PC-3 (cell line): ENCODE data around the gene DNMBP. TPM values are rescaled to one million over a fixed set of nuclear protein-coding genes. Genes with fewer than 3 reads are reported as not detected.

ENCODE experiments used
- ATAC-seq: fragments of 200-7000 bp; cut with Tn5 transposase; 2 replicates; pipeline ENCODE4 v1.9.1; 2020; ENCODE audit warnings: mild to moderate bottlenecking, moderate library complexity
- BruUV-seq: library from RNA; stranded (reverse); fragments of 400-500 nt; replicated peaks from 2 replicates; lab custom pipeline; 2021; lab: Mats Ljungman, UMichigan
- CTCF ChIA-PET: fragments of 300-600 bp; sonication (Branson Sonifier 250); formaldehyde crosslinking; loops from one replicate; lab custom pipeline; 2022; ENCODE audit warnings: antibody characterized with exemption; lab: Charles Lee
- POLR2A ChIA-PET: fragments of 300-600 bp; sonication (Branson Sonifier 250); formaldehyde crosslinking; loops from one replicate; lab custom pipeline; 2022; ENCODE audit warnings: antibody characterized with exemption; ENCODE audit not compliant: unreplicated experiment; lab: Charles Lee
- DNase-seq: peaks from one replicate; pipeline ENCODE4 v3.0.0-alpha.2; 2015
- H2AFZ ChIP-seq: fragments of 300-600 bp; sonication (generic); 2 replicates; pipeline ENCODE4 v1.6.0; 2016; ENCODE audit warnings: antibody characterized with exemption, low read length
- H3F3A ChIP-seq: fragments of 300-600 bp; sonication (generic); one replicate; pipeline ENCODE4 v1.6.0; 2017; ENCODE audit warnings: antibody characterized with exemption, low read length, control low read depth, mild to moderate bottlenecking; ENCODE audit not compliant: unreplicated experiment
- H3K27ac ChIP-seq: fragments of 300-600 bp; sonication (generic); 2 replicates; pipeline ENCODE4 v1.5.1; 2016; ENCODE audit warnings: mild to moderate bottlenecking, low read length
- H3K27me3 ChIP-seq: fragments of 300-600 bp; sonication (generic); 2 replicates; pipeline ENCODE4 v1.6.1; 2016; ENCODE audit warnings: low read length, mixed read lengths
- H3K36me3 ChIP-seq: fragments of 300-600 bp; sonication (generic); 2 replicates; pipeline ENCODE4 v1.6.1; 2016; ENCODE audit warnings: low read depth, mixed run types, low read length, mixed read lengths
- H3K4me1 ChIP-seq: fragments of 300-600 bp; sonication (generic); 2 replicates; pipeline ENCODE4 v1.5.1; 2016; ENCODE audit warnings: low read length; ENCODE audit not compliant: insufficient read depth
- H3K4me2 ChIP-seq: fragments of 300-600 bp; sonication (generic); 2 replicates; pipeline ENCODE4 v1.6.0; 2016; ENCODE audit warnings: low read length
- H3K4me3 ChIP-seq: fragments of 300-600 bp; sonication (generic); 2 replicates; pipeline ENCODE4 v1.5.1; 2016; ENCODE audit warnings: mild to moderate bottlenecking, low read length, mixed read lengths
- H3K79me2 ChIP-seq: fragments of 300-600 bp; sonication (generic); 2 replicates; pipeline ENCODE4 v1.6.1; 2017; ENCODE audit warnings: low read length, mixed read lengths
- H3K9ac ChIP-seq: fragments of 300-600 bp; sonication (generic); 2 replicates; pipeline ENCODE4 v1.6.0; 2016; ENCODE audit warnings: mild to moderate bottlenecking, low read length
- H3K9me2 ChIP-seq: fragments of 300-600 bp; sonication (generic); replicated peaks from 2 replicates; pipeline ENCODE4 v1.6.1; 2016; ENCODE audit warnings: mixed run types, low read length, mixed read lengths
- H3K9me3 ChIP-seq: fragments of 300-600 bp; sonication (generic); 2 replicates; pipeline ENCODE4 v1.6.1; 2016; ENCODE audit warnings: low read length, mixed read lengths
- H4K20me1 ChIP-seq: fragments of 300-600 bp; sonication (generic); 2 replicates; pipeline ENCODE4 v1.6.1; 2016; ENCODE audit warnings: low read length, mixed read lengths
- EZH2 ChIP-seq: fragments of 300-600 bp; sonication (generic); IDR thresholded peaks from one replicate; pipeline ENCODE4 v1.6.1; 2017; ENCODE audit warnings: antibody characterized with exemption, mild to moderate bottlenecking, low read length; ENCODE audit not compliant: unreplicated experiment
- EZH2phosphoT487 ChIP-seq: fragments of 300-600 bp; sonication (generic); IDR thresholded peaks from 2 replicates; pipeline ENCODE4 v1.6.1; 2018; ENCODE audit warnings: mild to moderate bottlenecking, antibody characterized with exemption, low read length, borderline replicate concordance
- intact Hi-C: fragments of 100-400 bp; cut with micrococcal nuclease; formaldehyde crosslinking; loops from 2 replicates; pipeline ENCODE4 v1.9.0; 2023
- total RNA-seq: library from RNA; depleted of rRNA; stranded (reverse); fragments of >200 nt; gene quantifications from 2 replicates; pipeline ENCODE4 v1.2.3, GENCODE V29; 2014
- TF ChIP-seq, protein P1 (sequence below): fragments of 300-600 bp; sonication (generic); conservative IDR thresholded peaks from 2 replicates; pipeline ENCODE4 v1.5.1; 2017; ENCODE audit warnings: antibody characterized with exemption, low read depth, mild to moderate bottlenecking, low read length

The DNMBP gene
- total RNA-seq, 1 experiment from 2014 or later: 6.2 TPM

DNA sequence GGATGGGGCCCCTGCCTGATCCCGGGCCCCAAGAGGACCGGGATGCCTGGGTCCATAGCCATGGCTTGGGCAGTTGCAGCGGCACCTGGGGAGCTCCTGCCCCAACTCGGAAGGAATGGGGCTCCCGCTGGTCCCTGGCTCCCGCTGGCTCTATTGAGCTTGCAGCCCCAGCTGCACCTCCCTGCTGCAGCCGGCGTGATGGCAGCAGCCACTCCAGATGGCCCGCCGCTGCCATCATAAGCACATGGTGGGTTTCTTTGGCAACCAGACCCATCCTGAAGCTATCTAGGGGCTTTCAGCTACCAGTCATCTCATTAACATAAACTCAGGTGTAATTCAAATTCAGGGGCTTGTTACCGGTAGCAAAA, 11.1 kb upstream of the DNMBP start:
- H3K4me2 ChIP-seq: no peak overlapping the region
- no peaks in the 10 kb centered on the region for H3K36me3 ChIP-seq
- H3F3A ChIP-seq: no peaks in the 10 kb centered on the region
- no peaks in the 10 kb centered on the region for H3K79me2 ChIP-seq
- H2AFZ ChIP-seq: no peak overlapping the region
- TF ChIP-seq EZH2phosphoT487: no peak
- TF ChIP-seq, protein P1, sequence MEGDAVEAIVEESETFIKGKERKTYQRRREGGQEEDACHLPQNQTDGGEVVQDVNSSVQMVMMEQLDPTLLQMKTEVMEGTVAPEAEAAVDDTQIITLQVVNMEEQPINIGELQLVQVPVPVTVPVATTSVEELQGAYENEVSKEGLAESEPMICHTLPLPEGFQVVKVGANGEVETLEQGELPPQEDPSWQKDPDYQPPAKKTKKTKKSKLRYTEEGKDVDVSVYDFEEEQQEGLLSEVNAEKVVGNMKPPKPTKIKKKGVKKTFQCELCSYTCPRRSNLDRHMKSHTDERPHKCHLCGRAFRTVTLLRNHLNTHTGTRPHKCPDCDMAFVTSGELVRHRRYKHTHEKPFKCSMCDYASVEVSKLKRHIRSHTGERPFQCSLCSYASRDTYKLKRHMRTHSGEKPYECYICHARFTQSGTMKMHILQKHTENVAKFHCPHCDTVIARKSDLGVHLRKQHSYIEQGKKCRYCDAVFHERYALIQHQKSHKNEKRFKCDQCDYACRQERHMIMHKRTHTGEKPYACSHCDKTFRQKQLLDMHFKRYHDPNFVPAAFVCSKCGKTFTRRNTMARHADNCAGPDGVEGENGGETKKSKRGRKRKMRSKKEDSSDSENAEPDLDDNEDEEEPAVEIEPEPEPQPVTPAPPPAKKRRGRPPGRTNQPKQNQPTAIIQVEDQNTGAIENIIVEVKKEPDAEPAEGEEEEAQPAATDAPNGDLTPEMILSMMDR: no peak
- no peak for TF ChIP-seq EZH2
- no peaks in the 10 kb centered on the region for H4K20me1 ChIP-seq
- ATAC-seq (no peak), DNase-seq (no peak)
- peaks cover 27% of the 10 kb centered on the region for H3K4me1 ChIP-seq
- 0 out of 2 replicates have a peak overlapping the region, but pooled peaks have one; percentile 14 for H3K27ac ChIP-seq
- no peaks in the 10 kb centered on the region for H3K9me3 ChIP-seq
- no TSS peak for BruUV-seq
- ChIA-PET POLR2A (no interaction called here), CTCF (no interaction called here)
- H3K27me3 ChIP-seq: no peaks in the 10 kb centered on the region
- H3K4me3 ChIP-seq: no peak overlapping the region
- no peak overlapping the region for H3K9ac ChIP-seq
- no peaks in the 10 kb centered on the region for H3K9me2 ChIP-seq
- intact Hi-C loops: no loop called here

DNA sequence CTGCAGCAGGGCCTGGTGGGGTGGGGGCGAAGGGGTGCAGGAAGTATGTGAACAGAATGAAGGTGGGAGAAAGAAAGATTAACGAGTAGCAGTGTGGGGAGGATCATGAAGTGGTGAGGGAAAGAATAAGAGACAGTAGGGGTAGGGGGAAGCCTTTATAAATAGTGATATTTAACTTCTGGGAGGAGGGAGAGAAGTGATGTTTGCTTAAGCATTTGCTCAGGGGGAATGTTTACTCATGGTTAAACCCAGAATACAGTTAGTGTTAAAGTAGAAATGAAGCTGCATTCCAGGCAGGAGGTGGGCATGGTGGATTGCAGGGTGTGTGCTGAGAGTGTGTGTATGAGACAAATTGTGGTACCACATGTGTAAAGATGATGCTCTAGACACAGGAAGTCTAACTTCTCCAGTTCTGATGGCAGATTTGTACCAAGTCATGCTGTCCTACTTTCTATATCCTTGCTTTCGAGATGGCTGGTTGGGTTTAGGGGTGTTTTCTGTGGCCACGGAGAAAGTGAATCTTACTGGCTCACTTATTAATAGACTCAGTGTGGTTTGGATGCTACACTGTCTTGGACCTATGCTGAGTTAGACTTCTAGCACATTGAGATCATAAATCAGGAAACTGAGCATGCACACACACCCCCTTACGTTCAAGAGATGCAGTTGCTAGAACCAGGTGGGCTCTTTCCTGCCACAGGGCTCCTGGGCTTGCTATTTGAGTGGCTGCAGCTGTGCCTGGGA, 10.6 kb upstream of the DNMBP start:
- Histone ChIP-seq H3K9ac (no peak overlapping the region; the same call in 1 of the 2 replicates), H3K4me1 (peaks cover 27% of the 10 kb centered on the region), H2AFZ (peak overlapping the region; percentile 11; the same call in 1 of the 2 replicates), H3K9me3 (no peaks in the 10 kb centered on the region), H3K4me3 (peak overlapping the region; percentile 10; the same call in 1 of the 2 replicates), H3F3A (no peaks in the 10 kb centered on the region), H4K20me1 (no peaks in the 10 kb centered on the region), H3K36me3 (no peaks in the 10 kb centered on the region), H3K27me3 (no peaks in the 10 kb centered on the region), H3K4me2 (peak overlapping the region; percentile 65), H3K27ac (peak overlapping the region; percentile 51), H3K79me2 (no peaks in the 10 kb centered on the region), H3K9me2 (no peaks in the 10 kb centered on the region)
- ChIA-PET CTCF (no interaction called here), POLR2A (no interaction called here)
- ATAC-seq (peak; percentile 84), DNase-seq (peak; percentile 65)
- intact Hi-C loops: no loop called here
- no TSS peak for BruUV-seq
- TF ChIP-seq, protein P1: no peak
- TF ChIP-seq EZH2phosphoT487: no peak
- TF ChIP-seq EZH2: no peak

DNA sequence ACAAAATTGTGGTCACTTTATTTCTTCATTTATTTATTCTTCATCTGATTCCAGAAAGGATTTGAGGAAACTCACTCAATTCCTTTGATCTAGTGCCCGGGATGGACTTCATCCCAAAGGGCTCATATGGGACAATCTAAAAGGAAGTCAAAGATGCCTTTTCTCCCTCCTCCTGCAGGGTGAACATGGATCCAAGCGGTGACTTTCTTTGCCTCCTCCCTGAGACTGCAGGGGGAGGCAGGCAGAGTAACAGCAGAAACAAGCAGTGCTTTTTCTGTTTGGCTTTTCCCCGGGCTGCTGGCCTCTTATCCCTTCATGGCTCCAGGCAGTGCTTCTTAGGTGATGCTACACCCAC, 10.0 kb upstream of the DNMBP start:
- no peaks in the 10 kb centered on the region for H3K27me3 ChIP-seq
- CTCF ChIA-PET: no interaction called here
- H3K9me2 ChIP-seq: no peaks in the 10 kb centered on the region
- ATAC-seq (peak; percentile 76), DNase-seq (peak; percentile 46)
- peak overlapping the region; percentile 11; the same call in 1 of the 2 replicates for H2AFZ ChIP-seq
- TF ChIP-seq EZH2phosphoT487 (no peak), EZH2 (no peak)
- TF ChIP-seq, protein P1: no peak
- intact Hi-C loops: no loop called here
- H4K20me1 ChIP-seq: no peaks in the 10 kb centered on the region
- no peaks in the 10 kb centered on the region for H3K79me2 ChIP-seq
- H3K9me3 ChIP-seq: no peaks in the 10 kb centered on the region
- H3K9ac ChIP-seq: no peak overlapping the region; the same call in 1 of the 2 replicates
- H3K4me1 ChIP-seq: peaks cover 27% of the 10 kb centered on the region
- no peaks in the 10 kb centered on the region for H3K36me3 ChIP-seq
- POLR2A ChIA-PET: no interaction called here
- H3F3A ChIP-seq: no peaks in the 10 kb centered on the region
- no TSS peak for BruUV-seq
- H3K4me3 ChIP-seq: peak overlapping the region; percentile 10; the same call in 1 of the 2 replicates
- H3K27ac ChIP-seq: peak overlapping the region; percentile 51
- H3K4me2 ChIP-seq: peak overlapping the region; percentile 65
